Measurements from ENCODE around the gene ATF2. TPM values are rescaled to one million over a fixed set of nuclear protein-coding genes. Genes with fewer than 3 reads are reported as not detected.

The ATF2 gene
- total and polyA plus RNA-seq, 2 of the 13 experiments (the other 11 are each of a cell fraction or from before 2014, with no cell fraction given): 91.6 to 95.1 TPM

DNA sequence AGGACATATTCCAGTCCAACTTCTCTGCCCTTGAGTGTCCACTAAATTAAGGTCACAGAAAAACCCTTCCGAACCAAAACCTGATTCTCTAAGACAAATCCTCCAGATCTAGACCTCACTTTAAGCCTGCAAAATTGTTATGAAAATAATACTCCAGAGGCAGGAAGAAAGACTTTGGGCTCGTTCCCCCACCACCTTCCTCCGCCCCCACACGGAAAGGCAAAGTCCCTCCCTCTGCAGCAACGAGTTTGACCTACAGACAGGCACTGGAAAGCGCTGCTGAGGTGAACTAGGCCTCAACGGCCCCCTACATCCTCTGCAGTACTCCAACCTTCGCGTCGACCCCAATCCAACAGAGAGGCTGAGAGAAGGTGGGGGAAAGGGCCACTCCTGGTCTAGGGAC is 12.7 kb upstream of the ATF2 start (continued):
- TF ChIP-seq ZNF556 (CRISPR knock-in tag; IDR thresholded peaks at IDR 0.05; ENCODE audit: borderline replicate concordance) (peak; percentile 50; the same call in 1 of the 2 replicates), ZNF180 (CRISPR knock-in tag; IDR thresholded peaks at IDR 0.05; ENCODE audit: borderline replicate concordance, low read depth) (0 out of 2 replicates have a peak, but pooled peaks have one; percentile 5), RNF219 (CRISPR knock-in tag; IDR thresholded peaks at IDR 0.05) (peak; percentile 33; the same call in 1 of the 2 replicates), SP4 (CRISPR knock-in tag; IDR thresholded peaks at IDR 0.05) (no peak), REST (IDR thresholded peaks at IDR 0.05; ENCODE audit: borderline replicate concordance in 1 of 2, low read depth in 1 of 2, low read length in 2 of 2) (peak in 1 of 2 experiments; percentile 41; a peak in 1 of 4 replicates), CC2D1A (CRISPR knock-in tag; IDR thresholded peaks at IDR 0.05) (peak; percentile 78; the same call in 1 of the 2 replicates), CCDC6 (CRISPR knock-in tag; IDR thresholded peaks at IDR 0.05) (0 out of 2 replicates have a peak, but pooled peaks have one; percentile 19), ZNF333 (CRISPR knock-in tag; IDR thresholded peaks at IDR 0.05; ENCODE audit: borderline replicate concordance) (peak; percentile 17; the same call in 1 of the 2 replicates), MLXIP (CRISPR knock-in tag; IDR thresholded peaks at IDR 0.05; ENCODE audit: borderline replicate concordance) (no peak), ZBTB7A (CRISPR knock-in tag; IDR thresholded peaks at IDR 0.05) (peak; percentile 85), CBX5 (CRISPR knock-in tag; IDR thresholded peaks at IDR 0.05; ENCODE audit: borderline replicate concordance) (0 out of 2 replicates have a peak, but pooled peaks have one; percentile 40), KAT2B (IDR thresholded peaks at IDR 0.05; ENCODE audit: borderline replicate concordance, low read depth, low read length) (no peak), ZZZ3 (CRISPR knock-in tag; IDR thresholded peaks at IDR 0.05; ENCODE audit: borderline replicate concordance) (peak; percentile 94; the same call in 1 of the 2 replicates), HBP1 (CRISPR knock-in tag; IDR thresholded peaks at IDR 0.05; ENCODE audit: low read depth) (0 out of 2 replicates have a peak, but pooled peaks have one; percentile 30), JUND (CRISPR knock-in tag; IDR thresholded peaks at IDR 0.05) (0 out of 2 replicates have a peak, but pooled peaks have one; percentile 60), HMGXB4 (CRISPR knock-in tag; IDR thresholded peaks at IDR 0.05; ENCODE audit: borderline replicate concordance in 1 of 2, low read depth in 1 of 2) (peak in 1 of 2 experiments; percentile 62; a peak in 1 of 4 replicates)

All from HepG2 (cell line).